Left cardiac atrium (tissue), 4 donors: ENCODE results near the gene CAMK2N1. TPM values are rescaled to one million over a fixed set of nuclear protein-coding genes. Genes with fewer than 3 reads are reported as not detected.
A peak's percentile ranks its signal among the peaks of the same experiment; 100 is the strongest.
"Not testable (repeated sequence)": the region's sequence is repeated elsewhere in the genome, so short reads cannot be mapped to it uniquely, and the experiment has no call there.

Experiments
- ATAC-seq, 2 donors: fragments of 200-7000 bp; cut with Tn5 transposase; one replicate each; pipeline ENCODE4 v1.9.1; 2020; ENCODE audit warnings: mild to moderate bottlenecking in 2 of 2, moderate library complexity in 2 of 2
- DNase-seq: peaks from one replicate; pipeline ENCODE4 v3.0.0-alpha.2; 2020
- intact Hi-C, 2 donors: fragments of 100-400 bp; cut with DNase I; formaldehyde crosslinking; loops; one replicate each; pipeline versions ENCODE4 v1.14.1 to v1.15.1; 2022 to 2023
- long read RNA-seq: library from polyadenylated mRNA; unstranded; transcript quantifications from one replicate; pipeline ENCODE4 v2.0.0, GENCODE V29; 2021
- total RNA-seq, 2 donors: library from RNA; stranded (reverse); fragmentation: NEBNext Ultra II Directional; extraction: Animal tissue kit (Norgen Biotek cat#: 25700); gene quantifications; one replicate each; pipeline ENCODE4 v1.2.1, GENCODE V29; 2021
- donor health status: DM: no; HTN: yes; CAD: no.
- donor health status: DM: no; HTN: yes; CAD: no; lungs with severe emphysema.
- donor health status: DM: yes; HTN: yes; CAD: no.
- donor health status: Dilated cardiomyopathy.

Gene CAMK2N1
- 10 to 100 TPM; 19.4 to 25.3 TPM for total RNA-seq
- long read RNA-seq, partial matches to known transcripts: 3 of 3 reads
- long read RNA-seq, other reads (novel, unspliced or antisense): 0 of 3 reads

- intact Hi-C loops: loop anchor here in 1 of 2 donors (10.0 kb wide), 1 partner anchor 561 kb away; the partner anchor contains the start of gene PLA2G2E
- peak; percentile 87 to 89 for ATAC-seq
- peak; percentile 80 for DNase-seq
Measured at GRCh38 chr1:20485527-20486456, at the start of gene CAMK2N1. TSS of gene CAMK2N1 (minus strand) at chr1:20486210. CDS start at chr1:20485379, 831 bp downstream.

GRCh38 chr1:20534659-20535417 lies 48.8 kb upstream of the CAMK2N1 start:
- ATAC-seq: peak; percentile 50 to 73
- DNase-seq: no peak
- intact Hi-C loops: no loop called here

GRCh38 chr1:20533635-20534034 lies 47.6 kb upstream of the CAMK2N1 start:
- intact Hi-C loops: no loop called here
- ATAC-seq (no peak), DNase-seq (no peak)

- DNase-seq: no peak
- ATAC-seq: no peak
- intact Hi-C loops: no loop called here
Measured at GRCh38 chr1:20530901-20531300, 44.9 kb upstream of the CAMK2N1 start.

GRCh38 chr1:20530306-20530705 lies 44.3 kb upstream of the CAMK2N1 start:
- DNase-seq: no peak
- ATAC-seq: no peak
- intact Hi-C loops: no loop called here

GRCh38 chr1:20528221-20528620 lies 42.2 kb upstream of the CAMK2N1 start:
- ATAC-seq: no peak
- intact Hi-C loops: no loop called here

GRCh38 chr1:20526267-20526666 lies 40.3 kb upstream of the CAMK2N1 start:
- ATAC-seq: no peak
- intact Hi-C loops: no loop called here

More at GRCh38 chr1:20528221-20528620, 42.2 kb upstream of the CAMK2N1 start:
- DNase-seq: no peak

GRCh38 chr1:20521960-20522861 lies 36.2 kb upstream of the CAMK2N1 start:
- DNase-seq: peak; percentile 71
- peak; percentile 76 to 79 for ATAC-seq
- intact Hi-C loops: loop anchor here (2.0 kb wide), 2 partner anchors 111 to 119 kb away; partner anchors contain the start of gene PINK1 (in 1 of the 2)

More at GRCh38 chr1:20526267-20526666, 40.3 kb upstream of the CAMK2N1 start:
- no peak for DNase-seq

GRCh38 chr1:20519609-20520262 lies 33.7 kb upstream of the CAMK2N1 start:
- intact Hi-C loops, ATAC-seq, DNase-seq: not testable (repeated sequence)

GRCh38 chr1:20511518-20512428 lies 25.8 kb upstream of the CAMK2N1 start:
- intact Hi-C loops: no loop called here
- no peak for DNase-seq
- ATAC-seq: no peak

- ATAC-seq (no peak), DNase-seq (no peak)
- intact Hi-C loops: no loop called here
Measured at GRCh38 chr1:20508411-20508771, 22.4 kb upstream of the CAMK2N1 start.

- DNase-seq (peak; percentile 97), ATAC-seq (peak; percentile 99)
- intact Hi-C loops: no loop called here
Measured at GRCh38 chr1:20507564-20508410, 21.8 kb upstream of the CAMK2N1 start, which contains the start of gene MUL1. TSS of gene MUL1 (minus strand) at chr1:20508151. CDS start at chr1:20508024, 127 bp downstream.

- intact Hi-C loops: no loop called here
- no peak for DNase-seq
- peak in 1 of 2 donors; percentile 4 for ATAC-seq
Measured at GRCh38 chr1:20507248-20507563, 21.2 kb upstream of the CAMK2N1 start.

GRCh38 chr1:20505488-20505887 lies 19.5 kb upstream of the CAMK2N1 start:
- intact Hi-C loops: no loop called here
- no peak for DNase-seq
- ATAC-seq: no peak

GRCh38 chr1:20500716-20501115 lies 14.7 kb upstream of the CAMK2N1 start:
- DNase-seq (no peak), ATAC-seq (no peak)
- intact Hi-C loops: no loop called here

GRCh38 chr1:20499718-20500117 lies 13.7 kb upstream of the CAMK2N1 start:
- intact Hi-C loops: no loop called here
- no peak for DNase-seq
- no peak for ATAC-seq
